K562 (cell line): Measurements from ENCODE around the gene RAB3GAP2. TPM values are rescaled to one million over a fixed set of nuclear protein-coding genes. Genes with fewer than 3 reads are reported as not detected.

ENCODE experiments used
- ADNP ChIP-seq: fragments of 200-800 bp; sonication (Bioruptor generic); IDR thresholded peaks from 2 replicates; pipeline ENCODE4 v1.6.1; 2016; ENCODE audit warnings: missing genetic modification characterization, missing compliant biosample characterization
- ATF2 ChIP-seq: sonication (generic); formaldehyde crosslinking; IDR thresholded peaks from 2 replicates; pipeline ENCODE4 v1.8.1; 2022; ENCODE audit warnings: missing genetic modification reagents
- CBX1 ChIP-seq: sonication (generic); IDR thresholded peaks from 2 replicates; pipeline ENCODE4 v1.6.1; 2016; ENCODE audit warnings: antibody characterized with exemption, low read depth, mild to moderate bottlenecking
- CHD1 ChIP-seq: fragments of 200-600 bp; sonication (generic); IDR thresholded peaks from one replicate; pipeline ENCODE4 v1.6.1; 2012; ENCODE audit warnings: mild to moderate bottlenecking, moderate library complexity, low read length, inconsistent platforms
- EGR1 ChIP-seq: fragments of 450-650 bp; conservative IDR thresholded peaks from 2 replicates; pipeline ENCODE4 v1.6.1; 2017; ENCODE audit warnings: mild to moderate bottlenecking
- FOXA3 ChIP-seq, 2 experiments: fragments of 450-650 bp in 1 of 2; sonication (generic) in 1 of 2; formaldehyde crosslinking; IDR thresholded peaks in 1 of 2; conservative IDR thresholded peaks in 1 of 2; 2 replicates each; pipeline versions ENCODE4 v1.4.0 to v1.8.0; 2020 to 2022; ENCODE audit warnings: mild to moderate bottlenecking in 2 of 2, missing genetic modification reagents in 1 of 2
- FOXP1 ChIP-seq: sonication (generic); formaldehyde crosslinking; IDR thresholded peaks from 2 replicates; pipeline ENCODE4 v1.8.0; 2022; ENCODE audit warnings: mild to moderate bottlenecking, missing genetic modification reagents
- GMEB1 ChIP-seq: fragments of 250-450 bp; sonication (Bioruptor Pico); IDR thresholded peaks from 2 replicates; pipeline ENCODE4 v1.4.0; 2020; ENCODE audit warnings: mild to moderate bottlenecking
- JUN ChIP-seq, 2 experiments: sonication (generic) in 1 of 2; formaldehyde crosslinking in 1 of 2; IDR thresholded peaks; 2 replicates each; pipeline versions ENCODE4 v1.6.1 to v1.8.0; 2012 to 2022; ENCODE audit warnings: borderline replicate concordance in 2 of 2, mild to moderate bottlenecking in 2 of 2, improper control_type of control experiment in 1 of 2, low read depth in 1 of 2, low read length in 1 of 2, missing genetic modification reagents in 1 of 2
- KDM2B ChIP-seq: fragments of 250-450 bp; sonication (Bioruptor Pico); IDR thresholded peaks from 2 replicates; pipeline ENCODE4 v1.8.0; 2021; ENCODE audit warnings: mild to moderate bottlenecking, moderate library complexity
- KLF1 ChIP-seq: fragments of 450-650 bp; IDR thresholded peaks from 2 replicates; pipeline ENCODE4 v1.6.1; 2016; ENCODE audit warnings: missing genetic modification characterization, missing compliant biosample characterization
- LEF1 ChIP-seq: fragments of 450-650 bp; IDR thresholded peaks from 2 replicates; pipeline ENCODE4 v1.6.1; 2016; ENCODE audit warnings: mild to moderate bottlenecking
- MAFK ChIP-seq: IDR thresholded peaks from 2 replicates; pipeline ENCODE4 v1.6.1; 2011; ENCODE audit warnings: low read length, improper control_type of control experiment
- MBD1 ChIP-seq: fragments of 250-450 bp; sonication (Bioruptor Pico); IDR thresholded peaks from 2 replicates; pipeline ENCODE4 v1.8.0; 2022; ENCODE audit warnings: inconsistent platforms
- MCM7 ChIP-seq, 2 experiments: fragments of 450-650 bp; IDR thresholded peaks; 2 replicates each; pipeline ENCODE4 v1.6.1; 2016 to 2018
- NCOA4 ChIP-seq: fragments of 450-650 bp; IDR thresholded peaks from 2 replicates; pipeline ENCODE4 v1.6.1; 2018; ENCODE audit warnings: mild to moderate bottlenecking; ENCODE audit not compliant: partially characterized antibody
- POLR2B ChIP-seq: fragments of 450-650 bp; IDR thresholded peaks from 2 replicates; pipeline ENCODE4 v1.6.1; 2018; ENCODE audit warnings: low read depth; ENCODE audit not compliant: partially characterized antibody
- SIRT6 ChIP-seq: IDR thresholded peaks from one replicate; pipeline ENCODE4 v1.6.1; 2012; ENCODE audit warnings: low read depth, mild to moderate bottlenecking, control low read depth, inconsistent platforms, low read length, moderate library complexity
- SRSF9 ChIP-seq: fragments of 200-400 bp; formaldehyde crosslinking; IDR thresholded peaks from 2 replicates; pipeline ENCODE4 v1.6.1; 2017; ENCODE audit warnings: low read depth, low read length, borderline replicate concordance
- ZKSCAN1 ChIP-seq: fragments of 150-350 bp; IDR thresholded peaks from 2 replicates; pipeline ENCODE4 v1.6.1; 2016; ENCODE audit warnings: low read depth, low read length
- ZNF639 ChIP-seq, 2 experiments: fragments of 200-800 bp in 1 of 2; sonication (Bioruptor generic) in 1 of 2; sonication (generic) in 1 of 2; formaldehyde crosslinking in 1 of 2; IDR thresholded peaks in 1 of 2; conservative IDR thresholded peaks in 1 of 2; 2 replicates each; pipeline versions ENCODE4 v1.5.0 to v1.6.1; 2016 to 2020; ENCODE audit warnings: missing compliant biosample characterization in 1 of 2, missing genetic modification characterization in 1 of 2, missing genetic modification reagents in 1 of 2
- ZNF696 ChIP-seq: fragments of 250-450 bp; sonication (Bioruptor Pico); conservative IDR thresholded peaks from 2 replicates; pipeline ENCODE4 v1.4.0; 2020; ENCODE audit warnings: mild to moderate bottlenecking, moderate library complexity
- polyA plus RNA-seq, 8 experiments: library from polyadenylated mRNA; depleted of rRNA in 4 of 8; stranded (reverse) in 5 of 8; unstranded in 3 of 8; fragments of >200 nt; fragmentation: Nextera tagmentation in 2 of 8; fragmentation: Illumina TruSeq in 1 of 8; extraction: Ambion mirVana in 2 of 8; extraction: Trizol in 1 of 8; gene quantifications; 2 replicates each; pipeline versions ENCODE4 v1.2.1 to v1.2.3, GENCODE V29; 2011 to 2014; ENCODE audit warnings: inconsistent platforms in 1 of 8, missing spikeins in 1 of 8
- total RNA-seq, 7 experiments: library from RNA; depleted of rRNA in 6 of 7; stranded (reverse); fragments of >200 nt in 6 of 7; fragmentation: Illumina TruSeq in 2 of 7; extraction: Trizol in 2 of 7; gene quantifications; 2 replicates each; pipeline versions ENCODE4 v1.2.1 to v1.2.3, GENCODE V29; 2011 to 2021; ENCODE audit warnings: low replicate concordance in 1 of 7

Gene RAB3GAP2
- total and polyA plus RNA-seq, 9 of the 15 experiments (the other 6 are each of a cell fraction or from before 2014, with no cell fraction given) = 14.1 to 69.1 (median 32.2) TPM

- no peak for TF ChIP-seq GMEB1
- TF ChIP-seq MAFK = peak; percentile 52; the same call in 1 of the 2 replicates
- peak; percentile 98 for TF ChIP-seq JUN (IDR thresholded peaks at IDR 0.05; ENCODE audit: borderline replicate concordance, low read depth, low read length)
- TF ChIP-seq JUN (CRISPR knock-in tag; IDR thresholded peaks at IDR 0.05; ENCODE audit: borderline replicate concordance) = 0 out of 2 replicates have a peak, but pooled peaks have one; percentile 34
- no peak for TF ChIP-seq SIRT6
- TF ChIP-seq MBD1 (CRISPR knock-in tag) = no peak
- no peak for TF ChIP-seq NCOA4
- no peak for TF ChIP-seq ZKSCAN1
- no peak for TF ChIP-seq KLF1 (tag)
- TF ChIP-seq FOXA3 (CRISPR knock-in tag; conservative IDR thresholded peaks at IDR 0.05 in 1 of 2, IDR thresholded peaks at IDR 0.05 in 1 of 2) = no peak
- TF ChIP-seq ZNF639 (CRISPR knock-in tag; conservative IDR thresholded peaks at IDR 0.05 in 1 of 2, IDR thresholded peaks at IDR 0.05 in 1 of 2) = peak in 1 of 2 experiments; percentile 63; a peak in 1 of 4 replicates
- no peak for TF ChIP-seq KDM2B (CRISPR knock-in tag)
- no peak for TF ChIP-seq MCM7 (IDR thresholded peaks at IDR 0.05)
- peak; percentile 86; the same call in 1 of the 2 replicates for TF ChIP-seq ATF2 (CRISPR knock-in tag)
- TF ChIP-seq POLR2B = peak; percentile 57
- peak; percentile 99 for TF ChIP-seq LEF1
- TF ChIP-seq EGR1 = no peak
- no peak for TF ChIP-seq ADNP (tag)
- TF ChIP-seq ZNF696 (CRISPR knock-in tag) = no peak
- TF ChIP-seq FOXP1 (CRISPR knock-in tag) = no peak
- TF ChIP-seq CHD1 = no peak
- TF ChIP-seq SRSF9 = no peak
- TF ChIP-seq CBX1 = no peak
Observed at GRCh38 chr1:220300442-220301121, 28.3 kb upstream of the RAB3GAP2 start (continued).
